ENCODE measurements around the gene EHMT2.
"Not testable (repeated sequence)": the region's sequence is repeated elsewhere in the genome, so short reads cannot be mapped to it uniquely, and the experiment has no call there.

Gene EHMT2

DNA sequence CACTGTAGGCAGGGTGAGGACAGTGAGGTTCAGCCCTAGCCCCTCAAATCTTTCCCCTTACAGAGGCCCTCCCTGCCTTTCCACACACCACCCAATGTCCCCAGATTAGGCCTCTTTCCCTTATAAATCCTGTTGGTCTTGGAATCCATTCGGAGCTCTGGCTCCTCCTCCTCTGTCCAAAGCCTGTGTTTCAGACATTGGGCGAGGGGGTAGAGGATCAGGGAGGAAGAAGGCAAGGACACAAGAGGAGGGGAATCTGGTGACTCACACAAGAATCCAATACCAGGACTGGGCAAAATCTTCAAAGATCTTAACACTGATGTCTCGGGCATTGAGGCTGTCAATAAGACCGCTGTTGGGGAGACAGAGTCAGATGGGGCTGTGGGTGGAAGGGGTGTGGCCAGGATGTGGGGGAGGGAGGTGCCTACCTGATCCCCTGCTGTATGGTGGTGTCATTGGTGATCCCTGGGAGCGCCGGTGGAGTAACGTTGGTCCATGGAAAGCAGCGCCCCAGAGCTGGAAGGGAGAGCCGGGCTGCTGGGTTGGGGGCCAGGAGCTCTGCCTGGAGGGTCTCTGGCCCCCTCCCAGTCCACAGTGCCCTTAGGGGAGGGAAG is 26.3 kb downstream of the EHMT2 start:
- DNase-seq (ENCODE audit: low read depth) = no peak
- no peak overlapping the region for H3K4me3 ChIP-seq (ENCODE audit: low read depth, low read length)
- TF ChIP-seq, protein P1, sequence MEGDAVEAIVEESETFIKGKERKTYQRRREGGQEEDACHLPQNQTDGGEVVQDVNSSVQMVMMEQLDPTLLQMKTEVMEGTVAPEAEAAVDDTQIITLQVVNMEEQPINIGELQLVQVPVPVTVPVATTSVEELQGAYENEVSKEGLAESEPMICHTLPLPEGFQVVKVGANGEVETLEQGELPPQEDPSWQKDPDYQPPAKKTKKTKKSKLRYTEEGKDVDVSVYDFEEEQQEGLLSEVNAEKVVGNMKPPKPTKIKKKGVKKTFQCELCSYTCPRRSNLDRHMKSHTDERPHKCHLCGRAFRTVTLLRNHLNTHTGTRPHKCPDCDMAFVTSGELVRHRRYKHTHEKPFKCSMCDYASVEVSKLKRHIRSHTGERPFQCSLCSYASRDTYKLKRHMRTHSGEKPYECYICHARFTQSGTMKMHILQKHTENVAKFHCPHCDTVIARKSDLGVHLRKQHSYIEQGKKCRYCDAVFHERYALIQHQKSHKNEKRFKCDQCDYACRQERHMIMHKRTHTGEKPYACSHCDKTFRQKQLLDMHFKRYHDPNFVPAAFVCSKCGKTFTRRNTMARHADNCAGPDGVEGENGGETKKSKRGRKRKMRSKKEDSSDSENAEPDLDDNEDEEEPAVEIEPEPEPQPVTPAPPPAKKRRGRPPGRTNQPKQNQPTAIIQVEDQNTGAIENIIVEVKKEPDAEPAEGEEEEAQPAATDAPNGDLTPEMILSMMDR (IDR thresholded peaks at IDR 0.05; ENCODE audit: low read depth, low read length, missing control alignments) = no peak

DNA sequence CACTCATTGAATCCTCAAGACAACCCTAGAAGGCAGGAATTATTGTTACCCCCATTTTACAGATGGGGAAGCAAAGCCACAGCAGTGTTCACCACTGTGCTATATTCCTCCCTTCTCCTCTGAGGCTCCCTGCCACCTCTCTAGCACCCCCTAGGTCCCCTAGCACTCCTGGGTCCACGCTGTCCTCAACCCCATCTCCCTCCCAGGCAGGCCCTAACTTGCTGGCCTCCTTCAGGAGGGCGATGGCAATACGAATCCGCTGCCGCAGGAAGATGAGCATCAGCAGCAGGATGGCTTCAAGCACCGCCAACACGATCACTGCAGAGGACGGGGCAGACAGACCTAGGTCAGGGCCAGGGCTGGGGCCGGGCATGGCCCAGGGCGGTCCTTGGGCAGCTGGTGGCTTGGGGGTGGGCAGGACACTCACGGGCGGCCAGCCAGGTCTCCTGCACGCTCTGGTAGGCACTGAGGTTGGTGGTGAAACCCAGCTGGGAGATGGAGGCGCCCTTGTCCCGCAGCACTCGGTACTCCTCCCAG is 27.0 kb downstream of the EHMT2 start:
- TF ChIP-seq, protein P1 (IDR thresholded peaks at IDR 0.05; ENCODE audit: low read depth, low read length, missing control alignments) = peak; percentile 29
- H3K4me3 ChIP-seq (ENCODE audit: low read depth, low read length) = no peak overlapping the region
- no peak for DNase-seq (ENCODE audit: low read depth)

DNA sequence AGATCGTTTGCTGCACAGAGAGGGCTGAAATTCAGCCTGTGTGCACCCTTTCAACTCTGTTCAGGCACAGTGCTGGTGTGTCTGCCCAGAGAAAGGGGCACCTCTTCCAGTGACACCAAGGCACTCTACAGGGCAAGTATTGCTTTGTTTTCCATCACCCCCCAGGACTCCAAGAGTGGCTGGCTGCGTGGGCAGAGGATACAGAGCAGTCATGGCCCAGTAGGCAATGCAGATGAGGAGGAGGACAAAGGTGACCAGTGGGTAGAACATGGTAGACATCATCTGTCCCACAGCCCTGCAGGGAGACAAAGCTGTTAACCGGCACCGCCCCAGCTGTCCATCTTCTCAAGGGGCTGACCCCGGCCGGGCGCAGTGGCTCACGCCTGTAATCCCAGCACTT is 28.2 kb downstream of the EHMT2 start:
- DNase-seq (ENCODE audit: low read depth) = no peak
- H3K4me3 ChIP-seq (ENCODE audit: low read depth, low read length) = no peak overlapping the region
- TF ChIP-seq, protein P1 (IDR thresholded peaks at IDR 0.05; ENCODE audit: low read depth, low read length, missing control alignments) = no peak

DNA sequence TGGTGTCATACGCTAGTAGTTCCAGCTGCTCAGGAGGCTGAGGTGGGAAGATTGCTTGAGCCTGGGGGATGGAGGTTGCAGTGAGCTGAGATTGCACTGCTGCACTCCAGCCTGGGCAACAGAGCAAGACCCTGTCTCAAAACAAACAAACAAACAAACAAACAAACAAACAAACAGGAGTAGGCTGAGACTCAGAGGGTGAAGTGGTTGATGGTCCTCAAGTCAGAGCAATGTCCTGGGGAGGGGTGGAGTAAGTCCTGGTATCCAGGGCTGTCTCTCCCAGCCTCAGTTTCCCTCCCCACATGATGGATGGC is 28.9 kb downstream of the EHMT2 start:
- DNase-seq (ENCODE audit: low read depth); H3K4me3 ChIP-seq (ENCODE audit: low read depth, low read length): not testable (repeated sequence)

DNA sequence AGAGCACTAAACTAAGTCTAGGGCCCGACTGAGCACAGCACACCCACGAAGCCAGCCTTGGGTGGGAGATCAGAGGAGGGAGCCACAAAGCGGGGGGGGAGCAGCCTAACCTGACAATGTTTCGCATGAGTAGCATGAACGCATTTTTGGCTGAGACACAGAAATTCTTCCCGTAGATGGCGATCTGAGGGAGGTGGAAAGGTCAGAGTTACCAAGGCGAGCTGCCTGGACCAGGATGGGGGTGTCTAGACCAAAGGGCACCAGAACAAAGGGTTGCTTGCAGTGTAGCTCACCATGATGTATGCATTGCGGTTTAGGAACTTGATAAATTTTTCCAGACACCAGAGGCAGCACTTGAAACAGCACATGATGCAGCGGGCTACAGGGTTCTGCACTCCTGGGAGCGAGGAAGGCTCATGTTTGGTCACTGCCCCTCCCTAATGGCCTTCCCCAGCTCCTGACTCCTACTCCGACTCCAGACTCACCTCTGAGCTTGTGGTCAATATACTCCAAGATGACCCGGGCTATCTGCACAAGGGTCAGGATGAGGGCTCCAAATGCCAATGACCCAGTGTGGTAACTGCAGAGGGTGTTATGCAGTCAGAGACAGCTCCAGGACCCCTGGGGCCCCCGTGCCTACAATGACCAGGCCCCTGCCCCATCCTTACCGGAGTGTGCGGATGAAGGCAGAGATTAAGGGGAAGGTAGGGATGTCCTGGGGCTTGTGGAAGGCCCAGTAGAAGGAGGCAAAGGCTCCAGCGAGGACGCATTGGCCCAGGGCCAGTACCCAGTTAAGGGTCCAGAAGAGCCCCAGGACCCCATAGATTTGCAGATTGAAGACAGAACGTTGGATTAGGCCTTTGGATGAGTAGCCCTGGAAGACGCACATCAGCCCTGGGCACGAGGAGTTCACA is 32.0 kb downstream of the EHMT2 start:
- H3K4me3 ChIP-seq (ENCODE audit: low read depth, low read length) = no peak overlapping the region
- TF ChIP-seq, protein P1 (IDR thresholded peaks at IDR 0.05; ENCODE audit: low read depth, low read length, missing control alignments) = no peak
- DNase-seq (ENCODE audit: low read depth) = no peak

DNA sequence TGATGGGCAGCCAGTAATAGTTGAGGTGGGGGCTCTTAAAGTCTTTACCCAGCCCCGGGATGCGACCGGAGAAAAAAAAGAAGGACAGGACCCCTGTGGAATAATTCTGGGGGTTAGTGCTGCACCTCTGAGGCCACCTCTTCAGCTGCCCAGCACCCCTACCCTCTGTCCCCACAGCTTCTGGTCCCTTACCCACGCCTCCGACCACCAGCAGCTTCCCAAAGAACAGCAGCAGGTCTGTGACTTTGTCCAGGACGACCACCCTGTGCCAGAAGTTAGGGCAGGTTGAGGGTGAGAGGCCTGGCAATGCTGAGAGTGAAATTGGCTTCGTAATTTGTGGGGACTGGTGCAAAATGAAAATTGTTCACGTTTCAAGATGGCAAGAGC is 32.7 kb downstream of the EHMT2 start:
- no peak for DNase-seq (ENCODE audit: low read depth)
- no peak overlapping the region for H3K4me3 ChIP-seq (ENCODE audit: low read depth, low read length)
- TF ChIP-seq, protein P1 (IDR thresholded peaks at IDR 0.05; ENCODE audit: low read depth, low read length, missing control alignments) = no peak

DNA sequence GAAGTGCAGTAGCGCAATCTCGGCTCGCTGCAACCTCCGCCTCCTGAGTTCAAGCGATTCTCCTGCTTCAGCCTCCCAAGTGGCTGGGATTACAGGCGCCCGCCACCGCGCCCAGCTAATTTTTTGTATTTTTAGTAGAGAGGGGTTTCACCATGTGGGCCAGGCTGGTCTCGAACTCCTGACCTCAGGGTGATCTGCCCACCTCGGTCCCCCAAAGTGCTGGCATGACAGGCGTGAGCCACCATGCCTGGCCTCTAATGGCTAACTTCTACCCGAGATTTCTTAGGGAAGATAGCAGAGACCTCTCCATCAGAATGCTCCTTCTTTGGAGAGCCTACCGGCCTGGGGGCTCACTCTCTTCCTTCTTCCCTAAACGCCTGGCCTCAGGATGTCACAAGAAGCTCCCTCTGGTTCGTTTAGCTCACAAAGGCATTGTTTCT is 33.4 kb downstream of the EHMT2 start:
- H3K4me3 ChIP-seq (ENCODE audit: low read depth, low read length) = peak overlapping the region; percentile 73
- DNase-seq (ENCODE audit: low read depth) = not testable (repeated sequence)
